Esophagus squamous epithelium (tissue), 5 donors: ENCODE data around the gene SPO11. TPM values are rescaled to one million over a fixed set of nuclear protein-coding genes. Genes with fewer than 3 reads are reported as not detected.

Experiments
- DNase-seq: peaks from one replicate; lab custom pipeline; 2025; lab: John Stamatoyannopoulos, UW
- H3K27ac ChIP-seq, 4 donors: fragments of 200-600 bp; sonication (generic); one replicate each; pipeline ENCODE4 v1.5.1; 2016 to 2019; ENCODE audit warnings: mild to moderate bottlenecking in 1 of 4
- H3K27me3 ChIP-seq, 4 donors: fragments of 200-600 bp; sonication (generic); 1 replicate in 3 of 4; 2 replicates in 1 of 4; pipeline versions ENCODE4 v1.5.1 to v1.6.0; 2017 to 2021; ENCODE audit warnings: antibody characterized with exemption in 1 of 4
- H3K36me3 ChIP-seq, 3 donors: fragments of 200-600 bp; sonication (generic); one replicate each; pipeline ENCODE4 v1.5.1; 2016 to 2019
- H3K4me1 ChIP-seq, 3 donors: fragments of 200-600 bp; sonication (generic); one replicate each; pipeline ENCODE4 v1.5.1; 2017 to 2019
- H3K4me3 ChIP-seq, 4 donors: fragments of 200-600 bp; sonication (generic); 1 replicate in 3 of 4; 2 replicates in 1 of 4; pipeline ENCODE4 v1.5.1; 2016 to 2019; ENCODE audit warnings: mild to moderate bottlenecking in 2 of 4, moderate library complexity in 1 of 4
- H3K9me3 ChIP-seq, 3 donors: fragments of 200-600 bp; sonication (generic); one replicate each; pipeline ENCODE4 v1.5.1; 2016 to 2019
- POLR2A ChIP-seq, 4 donors: fragments of 450-650 bp; IDR thresholded peaks; one replicate each; pipeline ENCODE4 v1.6.1; 2017; ENCODE audit warnings: antibody characterized with exemption in 4 of 4, mild to moderate bottlenecking in 4 of 4, moderate library complexity in 3 of 4
- WGBS, 2 donors: methylation state at CpG; one replicate each; pipeline ENCODE4 v1.1.5; 2018; 5-methylcytosine and 5-hydroxymethylcytosine counted together
- intact Hi-C: fragments of 100-400 bp; cut with DNase I; formaldehyde crosslinking; loops from one replicate; pipeline ENCODE4 v1.15.0; 2022
- total RNA-seq, 4 donors: library from RNA; depleted of rRNA; stranded (reverse); fragments of >200 nt; gene quantifications; one replicate each; pipeline ENCODE4 v1.1.0, GENCODE V29; 2016
- TF ChIP-seq, protein P1 (sequence below), 6 experiments: fragments of 450-650 bp in 4 of 6; fragments of 200-600 bp in 2 of 6; sonication (generic) in 2 of 6; IDR thresholded peaks; one replicate each; pipeline ENCODE4 v1.5.1; 2016 to 2019; ENCODE audit warnings: antibody characterized with exemption in 6 of 6, mild to moderate bottlenecking in 4 of 6, moderate library complexity in 4 of 6
- donor health status: DM: yes; HTN: yes; CAD: no.

Gene SPO11
- total RNA-seq, 4 donors from 2014 or later: not detected

- WGBS, 2 donors: 73 to 87% methylated on average over 5 of the region's 5 CpGs
- no peaks in the 10 kb centered on the region for H3K4me1 ChIP-seq
- no peaks in the 10 kb centered on the region for H3K27me3 ChIP-seq
- intact Hi-C loops: loop anchor here (5.0 kb wide), 1 partner anchor 115 kb away; no protein-coding TSS in a partner anchor
- peaks cover 0 to 27% (median 9%) of the 10 kb centered on the region in 3 donors for H3K36me3 ChIP-seq
- no peak overlapping the region for H3K4me3 ChIP-seq
- no peak overlapping the region for H3K27ac ChIP-seq
- TF ChIP-seq POLR2A (IDR thresholded peaks at IDR 0.05): no peak
- TF ChIP-seq, protein P1, sequence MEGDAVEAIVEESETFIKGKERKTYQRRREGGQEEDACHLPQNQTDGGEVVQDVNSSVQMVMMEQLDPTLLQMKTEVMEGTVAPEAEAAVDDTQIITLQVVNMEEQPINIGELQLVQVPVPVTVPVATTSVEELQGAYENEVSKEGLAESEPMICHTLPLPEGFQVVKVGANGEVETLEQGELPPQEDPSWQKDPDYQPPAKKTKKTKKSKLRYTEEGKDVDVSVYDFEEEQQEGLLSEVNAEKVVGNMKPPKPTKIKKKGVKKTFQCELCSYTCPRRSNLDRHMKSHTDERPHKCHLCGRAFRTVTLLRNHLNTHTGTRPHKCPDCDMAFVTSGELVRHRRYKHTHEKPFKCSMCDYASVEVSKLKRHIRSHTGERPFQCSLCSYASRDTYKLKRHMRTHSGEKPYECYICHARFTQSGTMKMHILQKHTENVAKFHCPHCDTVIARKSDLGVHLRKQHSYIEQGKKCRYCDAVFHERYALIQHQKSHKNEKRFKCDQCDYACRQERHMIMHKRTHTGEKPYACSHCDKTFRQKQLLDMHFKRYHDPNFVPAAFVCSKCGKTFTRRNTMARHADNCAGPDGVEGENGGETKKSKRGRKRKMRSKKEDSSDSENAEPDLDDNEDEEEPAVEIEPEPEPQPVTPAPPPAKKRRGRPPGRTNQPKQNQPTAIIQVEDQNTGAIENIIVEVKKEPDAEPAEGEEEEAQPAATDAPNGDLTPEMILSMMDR (IDR thresholded peaks at IDR 0.05): no peak
- DNase-seq: no peak
- H3K9me3 ChIP-seq: no peaks in the 10 kb centered on the region
Measured at GRCh38 chr20:57382516-57382915, 52.9 kb downstream of the SPO11 start.

GRCh38 chr20:57383447-57384347 is 54.1 kb downstream of the SPO11 start:
- peaks cover 0 to 27% (median 0%) of the 10 kb centered on the region in 3 donors for H3K36me3 ChIP-seq

DNA sequence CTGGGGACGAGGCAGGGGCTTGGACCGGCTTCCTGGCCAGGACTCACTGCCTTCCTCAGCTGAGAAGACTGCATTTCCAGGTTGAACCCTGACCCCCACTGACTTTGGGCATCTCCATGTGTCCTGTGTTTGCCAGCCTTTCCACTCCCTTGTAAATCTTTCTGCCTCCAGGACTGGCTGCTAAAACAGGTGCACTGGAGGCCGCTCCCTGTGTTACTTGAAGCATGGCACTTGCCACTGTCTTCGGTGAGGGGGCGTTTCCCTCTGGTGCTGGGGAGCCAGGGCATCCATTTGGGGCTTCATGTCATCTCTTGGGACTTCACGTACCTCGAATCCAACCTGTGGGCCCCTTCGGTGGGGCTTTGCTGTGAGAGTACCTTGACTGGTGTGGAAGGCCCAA is 54.9 kb downstream of the SPO11 start:
- DNase-seq: no peak
- 92 to 100% methylated on average over 4 to 7 of the region's 8 CpGs for WGBS, 2 donors
- intact Hi-C loops: loop anchor here (5.0 kb wide), 1 partner anchor 113 kb away; no protein-coding TSS in a partner anchor

More at GRCh38 chr20:57383447-57384347, 54.1 kb downstream of the SPO11 start:
- no peaks in the 10 kb centered on the region for H3K9me3 ChIP-seq
- WGBS, 2 donors: 86 to 87% methylated on average over 20 of the region's 20 CpGs
- TF ChIP-seq, protein P1 (IDR thresholded peaks at IDR 0.05): no peak
- no peak for TF ChIP-seq POLR2A (IDR thresholded peaks at IDR 0.05)
- intact Hi-C loops: loop anchor here (5.0 kb wide), 1 partner anchor 114 kb away; no protein-coding TSS in a partner anchor
- H3K4me1 ChIP-seq: peaks cover 0 to 2% (median 0%) of the 10 kb centered on the region in 3 donors
- no peak for DNase-seq
- H3K27me3 ChIP-seq: no peaks in the 10 kb centered on the region
- H3K27ac ChIP-seq: no peak overlapping the region
- H3K4me3 ChIP-seq: no peak overlapping the region

GRCh38 chr20:57384953-57385761 is 55.6 kb downstream of the SPO11 start:
- DNase-seq: no peak
- intact Hi-C loops: loop anchor here (5.0 kb wide), 1 partner anchor 112 kb away; no protein-coding TSS in a partner anchor
- WGBS, 2 donors: 82% methylated on average over 12 to 13 of the region's 29 CpGs

More for the DNA sequence above, 54.9 kb downstream of the SPO11 start:
- Histone ChIP-seq H3K36me3 (peaks cover 0 to 27% (median 0%) of the 10 kb centered on the region in 3 donors), H3K27me3 (no peaks in the 10 kb centered on the region), H3K4me1 (peaks cover 1 to 10% (median 2%) of the 10 kb centered on the region in 3 donors), H3K27ac (no peak overlapping the region), H3K9me3 (no peaks in the 10 kb centered on the region), H3K4me3 (no peak overlapping the region)
- TF ChIP-seq, protein P1 (IDR thresholded peaks at IDR 0.05): no peak
- no peak for TF ChIP-seq POLR2A (IDR thresholded peaks at IDR 0.05)

More at GRCh38 chr20:57384953-57385761, 55.6 kb downstream of the SPO11 start:
- Histone ChIP-seq H3K4me3 (no peak overlapping the region), H3K27ac (no peak overlapping the region), H3K9me3 (no peaks in the 10 kb centered on the region), H3K4me1 (peaks cover 8 to 17% (median 8%) of the 10 kb centered on the region in 3 donors), H3K36me3 (peaks cover 0 to 23% (median 0%) of the 10 kb centered on the region in 3 donors), H3K27me3 (no peaks in the 10 kb centered on the region)
- no peak for TF ChIP-seq POLR2A (IDR thresholded peaks at IDR 0.05)
- TF ChIP-seq, protein P1 (IDR thresholded peaks at IDR 0.05): no peak
